ENCODE results near the gene PSMD11.
"Not testable (repeated sequence)": the region's sequence is repeated elsewhere in the genome, so short reads cannot be mapped to it uniquely, and the experiment has no call there.

The PSMD11 gene

GRCh38 chr17:32449963-32450362 is 5.7 kb downstream of the PSMD11 start:
- Histone ChIP-seq H3K4me1 (ENCODE audit: control insufficient read depth, insufficient read depth, low read length) (peaks cover 6% of the 10 kb centered on the region), H3K36me3 (ENCODE audit: control insufficient read depth, insufficient read depth, low read length) (peaks cover 16% of the 10 kb centered on the region), H3K9ac (ENCODE audit: low read length) (no peak overlapping the region), H3K27ac (ENCODE audit: low read depth, low read length) (no peak overlapping the region), H3K4me3 (ENCODE audit: low read length) (no peak overlapping the region), H3K27me3 (ENCODE audit: control insufficient read depth, insufficient read depth, low read length) (no peaks in the 10 kb centered on the region)

- H3K4me3 ChIP-seq (ENCODE audit: low read length); H3K27ac ChIP-seq (ENCODE audit: low read depth, low read length); H3K27me3 ChIP-seq (ENCODE audit: control insufficient read depth, insufficient read depth, low read length); H3K9ac ChIP-seq (ENCODE audit: low read length); H3K4me1 ChIP-seq (ENCODE audit: control insufficient read depth, insufficient read depth, low read length): not testable (repeated sequence)
- peaks cover 19% of the 10 kb centered on the region for H3K36me3 ChIP-seq (ENCODE audit: control insufficient read depth, insufficient read depth, low read length)
These were observed 6.1 kb downstream of the PSMD11 start for GRCh38 chr17:32450379-32450778.

- H3K4me1 ChIP-seq (ENCODE audit: control insufficient read depth, insufficient read depth, low read length) = no peaks in the 10 kb centered on the region
- H3K9ac ChIP-seq (ENCODE audit: low read length) = no peak overlapping the region
- no peaks in the 10 kb centered on the region for H3K27me3 ChIP-seq (ENCODE audit: control insufficient read depth, insufficient read depth, low read length)
- H3K36me3 ChIP-seq (ENCODE audit: control insufficient read depth, insufficient read depth, low read length) = peaks cover 20% of the 10 kb centered on the region
- no peak overlapping the region for H3K4me3 ChIP-seq (ENCODE audit: low read length)
- no peak overlapping the region for H3K27ac ChIP-seq (ENCODE audit: low read depth, low read length)
These were observed 7.6 kb downstream of the PSMD11 start for GRCh38 chr17:32451879-32452278.

GRCh38 chr17:32452281-32452680 is 8.0 kb downstream of the PSMD11 start:
- Histone ChIP-seq H3K27ac (ENCODE audit: low read depth, low read length) (no peak overlapping the region), H3K36me3 (ENCODE audit: control insufficient read depth, insufficient read depth, low read length) (peaks cover 23% of the 10 kb centered on the region), H3K27me3 (ENCODE audit: control insufficient read depth, insufficient read depth, low read length) (no peaks in the 10 kb centered on the region), H3K9ac (ENCODE audit: low read length) (no peak overlapping the region), H3K4me3 (ENCODE audit: low read length) (no peak overlapping the region), H3K4me1 (ENCODE audit: control insufficient read depth, insufficient read depth, low read length) (no peaks in the 10 kb centered on the region)

- Histone ChIP-seq H3K27ac (ENCODE audit: low read depth, low read length) (no peak overlapping the region), H3K4me1 (ENCODE audit: control insufficient read depth, insufficient read depth, low read length) (no peaks in the 10 kb centered on the region), H3K9ac (ENCODE audit: low read length) (no peak overlapping the region), H3K36me3 (ENCODE audit: control insufficient read depth, insufficient read depth, low read length) (peaks cover 24% of the 10 kb centered on the region), H3K27me3 (ENCODE audit: control insufficient read depth, insufficient read depth, low read length) (no peaks in the 10 kb centered on the region), H3K4me3 (ENCODE audit: low read length) (no peak overlapping the region)
These were observed 9.1 kb downstream of the PSMD11 start for GRCh38 chr17:32453370-32453769.

GRCh38 chr17:32458371-32458770 is 14.1 kb downstream of the PSMD11 start:
- peaks cover 19% of the 10 kb centered on the region for H3K36me3 ChIP-seq (ENCODE audit: control insufficient read depth, insufficient read depth, low read length)
- H3K4me1 ChIP-seq (ENCODE audit: control insufficient read depth, insufficient read depth, low read length) = no peaks in the 10 kb centered on the region
- no peak overlapping the region for H3K9ac ChIP-seq (ENCODE audit: low read length)
- H3K27ac ChIP-seq (ENCODE audit: low read depth, low read length) = no peak overlapping the region
- no peaks in the 10 kb centered on the region for H3K27me3 ChIP-seq (ENCODE audit: control insufficient read depth, insufficient read depth, low read length)
- no peak overlapping the region for H3K4me3 ChIP-seq (ENCODE audit: low read length)

GRCh38 chr17:32460054-32460453 is 15.7 kb downstream of the PSMD11 start:
- Histone ChIP-seq H3K9ac (ENCODE audit: low read length) (no peak overlapping the region), H3K4me1 (ENCODE audit: control insufficient read depth, insufficient read depth, low read length) (no peaks in the 10 kb centered on the region), H3K36me3 (ENCODE audit: control insufficient read depth, insufficient read depth, low read length) (peaks cover 22% of the 10 kb centered on the region), H3K4me3 (ENCODE audit: low read length) (no peak overlapping the region), H3K27ac (ENCODE audit: low read depth, low read length) (no peak overlapping the region), H3K27me3 (ENCODE audit: control insufficient read depth, insufficient read depth, low read length) (no peaks in the 10 kb centered on the region)

- Histone ChIP-seq H3K36me3 (ENCODE audit: control insufficient read depth, insufficient read depth, low read length) (peaks cover 19% of the 10 kb centered on the region), H3K4me1 (ENCODE audit: control insufficient read depth, insufficient read depth, low read length) (no peaks in the 10 kb centered on the region), H3K4me3 (ENCODE audit: low read length) (no peak overlapping the region), H3K9ac (ENCODE audit: low read length) (no peak overlapping the region), H3K27ac (ENCODE audit: low read depth, low read length) (no peak overlapping the region), H3K27me3 (ENCODE audit: control insufficient read depth, insufficient read depth, low read length) (no peaks in the 10 kb centered on the region)
These were observed 17.2 kb downstream of the PSMD11 start for GRCh38 chr17:32461498-32461852.

GRCh38 chr17:32461853-32462617 is 17.7 kb downstream of the PSMD11 start:
- no peaks in the 10 kb centered on the region for H3K4me1 ChIP-seq (ENCODE audit: control insufficient read depth, insufficient read depth, low read length)
- no peak overlapping the region for H3K27ac ChIP-seq (ENCODE audit: low read depth, low read length)
- no peak overlapping the region for H3K4me3 ChIP-seq (ENCODE audit: low read length)
- H3K36me3 ChIP-seq (ENCODE audit: control insufficient read depth, insufficient read depth, low read length) = peaks cover 16% of the 10 kb centered on the region
- no peak overlapping the region for H3K9ac ChIP-seq (ENCODE audit: low read length)
- no peaks in the 10 kb centered on the region for H3K27me3 ChIP-seq (ENCODE audit: control insufficient read depth, insufficient read depth, low read length)

GRCh38 chr17:32463304-32463703 is 19.0 kb downstream of the PSMD11 start:
- H3K27ac ChIP-seq (ENCODE audit: low read depth, low read length) = no peak overlapping the region
- no peak overlapping the region for H3K9ac ChIP-seq (ENCODE audit: low read length)

GRCh38 chr17:32464374-32464773 is 20.1 kb downstream of the PSMD11 start:
- no peak overlapping the region for H3K27ac ChIP-seq (ENCODE audit: low read depth, low read length)
- no peak overlapping the region for H3K9ac ChIP-seq (ENCODE audit: low read length)
- H3K4me1 ChIP-seq (ENCODE audit: control insufficient read depth, insufficient read depth, low read length) = no peaks in the 10 kb centered on the region
- H3K36me3 ChIP-seq (ENCODE audit: control insufficient read depth, insufficient read depth, low read length) = peaks cover 19% of the 10 kb centered on the region
- H3K27me3 ChIP-seq (ENCODE audit: control insufficient read depth, insufficient read depth, low read length) = no peaks in the 10 kb centered on the region
- no peak overlapping the region for H3K4me3 ChIP-seq (ENCODE audit: low read length)

More at GRCh38 chr17:32463304-32463703, 19.0 kb downstream of the PSMD11 start:
- H3K4me1 ChIP-seq (ENCODE audit: control insufficient read depth, insufficient read depth, low read length) = no peaks in the 10 kb centered on the region
- no peaks in the 10 kb centered on the region for H3K27me3 ChIP-seq (ENCODE audit: control insufficient read depth, insufficient read depth, low read length)
- peaks cover 19% of the 10 kb centered on the region for H3K36me3 ChIP-seq (ENCODE audit: control insufficient read depth, insufficient read depth, low read length)
- H3K4me3 ChIP-seq (ENCODE audit: low read length) = no peak overlapping the region

GRCh38 chr17:32467949-32468348 is 23.6 kb downstream of the PSMD11 start:
- H3K4me1 ChIP-seq (ENCODE audit: control insufficient read depth, insufficient read depth, low read length) = no peaks in the 10 kb centered on the region
- H3K36me3 ChIP-seq (ENCODE audit: control insufficient read depth, insufficient read depth, low read length) = peaks cover 17% of the 10 kb centered on the region
- H3K9ac ChIP-seq (ENCODE audit: low read length) = no peak overlapping the region
- no peaks in the 10 kb centered on the region for H3K27me3 ChIP-seq (ENCODE audit: control insufficient read depth, insufficient read depth, low read length)
- H3K4me3 ChIP-seq (ENCODE audit: low read length) = no peak overlapping the region
- no peak overlapping the region for H3K27ac ChIP-seq (ENCODE audit: low read depth, low read length)

- Histone ChIP-seq H3K4me1 (ENCODE audit: control insufficient read depth, insufficient read depth, low read length) (no peaks in the 10 kb centered on the region), H3K4me3 (ENCODE audit: low read length) (no peak overlapping the region), H3K27ac (ENCODE audit: low read depth, low read length) (no peak overlapping the region), H3K36me3 (ENCODE audit: control insufficient read depth, insufficient read depth, low read length) (peaks cover 26% of the 10 kb centered on the region), H3K27me3 (ENCODE audit: control insufficient read depth, insufficient read depth, low read length) (no peaks in the 10 kb centered on the region), H3K9ac (ENCODE audit: low read length) (no peak overlapping the region)
These were observed 26.3 kb downstream of the PSMD11 start for GRCh38 chr17:32470405-32471167.
